Activated effector memory CD4-positive, alpha-beta T cell treated with anti-CD3 and anti-CD28 coated beads, Interleukin-2, amount 50 U/mL, for 16 hours (primary cell): ENCODE data around the gene DNAAF9.
A peak's percentile ranks its signal among the peaks of the same experiment; 100 is the strongest.

Source experiments
- DNase-seq: peaks from one replicate; pipeline ENCODE4 v3.0.0-alpha.2; 2020

The DNAAF9 gene

DNA sequence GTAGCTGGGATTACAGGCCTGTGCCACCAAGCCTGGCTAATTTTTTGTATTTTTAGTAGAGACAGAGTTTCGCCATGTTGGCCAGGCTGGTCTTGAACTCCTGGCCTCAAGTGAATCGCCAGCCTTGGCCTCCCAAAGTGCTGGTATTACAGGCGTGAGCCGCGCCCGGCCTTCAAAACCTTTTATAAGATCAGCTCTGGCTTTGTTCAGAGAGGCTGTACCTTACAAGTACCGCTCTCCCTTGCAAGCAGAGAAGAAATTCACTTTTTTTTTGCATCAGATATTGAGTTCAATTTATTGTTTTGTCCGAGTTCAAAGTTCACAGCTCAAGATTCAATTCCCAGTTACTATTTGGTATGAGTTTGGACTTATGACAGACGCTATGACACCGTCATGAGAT, 1.9 kb upstream of the DNAAF9 start:
- DNase-seq = no peak

DNA sequence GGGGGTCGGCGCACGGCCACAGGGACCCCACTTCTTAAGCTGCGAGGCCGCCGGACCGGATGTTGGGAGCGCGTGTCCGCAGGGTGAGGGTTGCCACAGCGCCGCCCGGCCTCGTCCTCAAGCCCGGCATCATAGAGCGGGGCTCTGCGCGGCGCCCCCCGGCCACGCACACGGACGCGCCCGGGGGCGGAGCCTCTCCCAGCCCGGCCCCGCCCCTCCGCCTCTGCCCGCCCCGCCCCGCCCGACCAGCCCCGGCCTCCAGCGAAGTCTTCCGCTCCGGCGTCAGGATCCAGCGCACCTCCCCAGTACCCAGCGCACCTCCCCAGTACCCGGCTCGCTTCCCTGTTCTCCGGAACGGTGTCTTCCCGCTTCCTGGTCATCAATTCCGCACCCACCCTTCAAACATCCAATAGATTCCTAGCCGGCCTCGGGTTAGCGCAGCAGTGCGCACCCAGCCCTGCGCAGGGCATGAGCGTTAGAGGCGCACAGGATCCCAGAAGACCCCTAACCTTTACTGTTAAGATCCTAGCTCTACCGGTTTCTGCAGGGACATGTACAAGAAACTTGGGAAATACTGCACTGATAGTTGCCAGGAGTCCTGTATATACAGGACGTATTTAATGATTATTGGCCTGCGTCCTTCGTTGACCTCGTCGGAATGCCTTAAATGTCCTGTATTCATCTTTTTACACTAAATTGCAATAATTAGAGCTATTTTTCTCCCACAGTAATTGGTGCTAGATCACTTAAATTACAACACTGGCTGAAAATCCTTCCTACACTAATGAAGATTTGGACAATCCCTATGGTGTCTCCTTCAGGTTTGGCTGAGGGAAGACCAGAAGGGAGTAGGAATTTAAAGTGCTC, 535 bp upstream of the DNAAF9 start:
- peak; percentile 88 for DNase-seq

GRCh38 chr20:3406481-3407039, 909 bp downstream of the DNAAF9 start:
- no peak for DNase-seq

- DNase-seq = no peak
These were observed 1.6 kb downstream of the DNAAF9 start for GRCh38 chr20:3405696-3406358.

DNA sequence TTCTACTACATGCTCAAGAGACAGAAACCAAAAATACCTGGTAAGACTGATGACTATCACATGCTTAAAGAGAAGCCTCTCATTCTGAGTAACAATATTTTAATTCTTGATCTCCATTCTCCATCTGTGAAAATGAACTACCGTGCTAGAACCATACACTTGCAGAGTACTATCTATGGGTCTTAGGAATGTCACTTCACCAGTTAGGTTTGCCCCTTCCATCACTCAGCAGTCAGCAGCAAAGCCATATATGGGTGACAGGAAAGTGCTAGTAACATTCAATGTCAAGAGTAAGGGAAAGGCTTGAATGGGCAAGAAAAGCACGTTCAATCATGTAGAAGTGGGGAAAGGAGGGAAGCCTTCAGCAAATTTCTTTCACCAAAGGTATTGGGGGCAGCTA, 2.3 kb downstream of the DNAAF9 start:
- DNase-seq = no peak

- no peak for DNase-seq
These were observed 3.1 kb downstream of the DNAAF9 start for GRCh38 chr20:3404402-3404801.

DNA sequence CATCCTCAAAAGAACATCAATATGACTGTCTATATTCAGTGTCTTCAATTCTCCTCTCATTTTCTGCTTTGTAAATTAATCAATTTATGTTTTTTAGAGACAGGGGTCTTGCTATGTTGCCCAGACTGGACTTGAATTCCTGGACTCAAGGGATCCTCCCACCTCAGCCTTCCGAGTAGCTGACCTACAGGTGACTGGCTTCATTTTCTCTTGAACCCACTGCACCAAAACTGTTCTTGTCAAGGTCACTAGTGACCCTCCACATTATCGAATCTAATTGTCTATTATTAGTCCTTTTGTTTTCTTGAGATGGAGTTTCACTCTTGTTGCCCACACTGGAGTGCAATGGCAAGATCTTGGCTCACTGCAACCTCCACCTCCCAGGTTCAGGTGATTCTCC, 3.7 kb downstream of the DNAAF9 start:
- DNase-seq = no peak

DNA sequence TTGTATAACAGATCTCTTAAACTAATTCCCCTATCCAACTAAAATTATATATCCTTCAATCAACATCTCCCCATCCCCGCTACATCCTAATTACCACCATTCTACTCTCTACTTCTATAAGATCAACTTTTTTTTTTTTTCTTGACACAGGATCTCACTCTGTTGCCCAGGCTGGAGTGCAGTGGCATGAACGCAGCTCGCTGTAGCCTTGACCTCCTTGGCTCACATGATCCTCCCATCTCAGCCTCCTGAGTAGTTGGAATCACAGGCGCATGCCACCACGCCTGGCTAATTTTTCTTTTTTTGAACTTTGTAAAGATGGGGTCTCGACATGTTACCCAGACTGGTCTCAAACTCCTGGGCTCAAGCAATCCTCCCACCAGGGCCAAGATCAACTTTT, 5.0 kb downstream of the DNAAF9 start:
- no peak for DNase-seq

DNA sequence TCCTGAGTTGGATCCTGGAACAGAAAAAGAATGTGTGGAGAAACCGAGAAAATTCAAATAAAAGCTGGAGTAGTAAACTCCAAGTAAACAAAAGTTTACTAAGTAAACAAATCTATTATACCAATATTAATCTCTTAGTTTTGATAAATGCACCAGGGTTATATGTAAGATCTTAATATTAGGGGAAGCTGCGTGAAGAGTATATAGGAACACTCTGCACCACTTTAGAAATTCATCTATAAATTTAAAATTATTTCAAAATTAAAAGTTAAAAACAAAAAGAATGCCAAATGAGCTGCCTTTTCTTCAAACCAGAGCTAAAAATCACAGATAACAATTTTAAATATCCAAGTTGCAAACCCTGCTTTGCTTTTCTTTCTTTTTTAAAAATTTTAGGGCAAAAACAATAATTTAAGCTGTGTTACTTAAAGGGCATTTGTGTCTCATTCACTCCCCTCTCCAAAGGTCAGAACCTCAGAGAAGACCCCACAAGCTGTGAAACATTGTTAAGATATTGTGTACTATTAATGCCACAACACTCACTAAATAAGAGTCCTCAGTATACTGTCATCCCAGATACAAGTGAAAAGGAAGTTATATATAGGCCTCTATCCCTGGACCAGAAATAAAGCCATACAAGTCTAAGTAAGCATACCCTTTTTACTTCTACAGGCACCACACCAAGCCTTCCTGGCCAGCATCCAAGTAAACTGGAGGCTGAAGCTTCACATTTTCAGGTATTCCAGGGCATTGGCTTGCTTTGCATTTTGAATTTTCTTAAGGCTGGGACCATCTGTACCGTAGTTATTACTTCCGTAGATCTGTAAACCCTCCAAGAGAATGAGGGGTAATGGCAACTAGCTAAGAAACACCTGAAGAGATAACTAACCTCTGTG, 7.0 kb downstream of the DNAAF9 start:
- no peak for DNase-seq

- DNase-seq = no peak
These were observed 8.7 kb downstream of the DNAAF9 start for GRCh38 chr20:3398681-3399252.

- DNase-seq = no peak
These were observed 11.0 kb downstream of the DNAAF9 start for GRCh38 chr20:3396492-3396891.

DNA sequence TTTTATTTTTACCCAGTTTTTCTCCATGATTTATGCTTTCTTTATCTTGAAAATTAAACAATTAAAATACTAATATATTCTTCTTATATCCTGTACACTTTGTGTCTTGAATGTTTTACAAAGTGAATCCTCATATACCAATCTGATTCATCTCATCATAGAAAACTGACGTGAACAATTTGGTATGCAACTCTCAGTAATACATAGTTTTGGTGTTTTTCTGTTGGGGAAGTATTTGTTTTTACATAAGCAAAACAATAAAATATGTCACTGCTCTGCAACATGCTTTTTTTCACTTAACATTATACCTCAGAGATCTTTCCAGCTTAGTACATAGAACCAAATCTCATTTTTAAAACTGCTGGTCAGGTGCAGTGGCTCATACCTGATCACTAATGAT, 14.7 kb downstream of the DNAAF9 start:
- DNase-seq = no peak

DNA sequence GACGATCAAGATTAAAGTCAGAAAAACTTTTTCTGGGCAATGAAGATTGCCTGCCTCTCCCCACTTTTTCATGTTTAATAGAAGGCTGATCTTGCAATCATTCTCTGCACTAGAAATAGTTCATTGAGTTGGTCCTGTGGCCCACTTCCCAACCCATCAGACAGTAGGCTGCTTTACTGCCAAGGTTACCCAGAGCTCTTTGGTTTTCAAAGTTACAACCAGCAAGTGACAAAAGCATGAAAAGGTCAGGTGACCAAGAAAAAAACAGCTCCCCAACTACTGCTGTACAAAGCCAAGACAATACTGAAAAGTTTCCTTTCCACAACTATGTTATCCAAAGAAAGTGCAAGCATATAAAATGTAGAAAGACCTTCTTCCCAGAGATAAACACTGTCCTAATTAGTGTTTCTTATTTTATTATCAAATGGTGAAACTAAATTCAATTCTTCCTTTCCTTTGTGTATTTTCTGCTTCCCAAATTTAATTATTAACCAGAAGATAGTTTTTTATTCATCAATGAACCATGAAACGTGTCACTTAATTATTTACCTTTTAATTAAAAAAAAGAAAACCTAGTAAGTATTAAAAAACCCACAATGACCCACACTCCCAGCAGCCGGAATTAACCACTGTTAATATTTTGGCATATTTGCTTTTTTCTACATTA, 16.6 kb downstream of the DNAAF9 start:
- no peak for DNase-seq

DNA sequence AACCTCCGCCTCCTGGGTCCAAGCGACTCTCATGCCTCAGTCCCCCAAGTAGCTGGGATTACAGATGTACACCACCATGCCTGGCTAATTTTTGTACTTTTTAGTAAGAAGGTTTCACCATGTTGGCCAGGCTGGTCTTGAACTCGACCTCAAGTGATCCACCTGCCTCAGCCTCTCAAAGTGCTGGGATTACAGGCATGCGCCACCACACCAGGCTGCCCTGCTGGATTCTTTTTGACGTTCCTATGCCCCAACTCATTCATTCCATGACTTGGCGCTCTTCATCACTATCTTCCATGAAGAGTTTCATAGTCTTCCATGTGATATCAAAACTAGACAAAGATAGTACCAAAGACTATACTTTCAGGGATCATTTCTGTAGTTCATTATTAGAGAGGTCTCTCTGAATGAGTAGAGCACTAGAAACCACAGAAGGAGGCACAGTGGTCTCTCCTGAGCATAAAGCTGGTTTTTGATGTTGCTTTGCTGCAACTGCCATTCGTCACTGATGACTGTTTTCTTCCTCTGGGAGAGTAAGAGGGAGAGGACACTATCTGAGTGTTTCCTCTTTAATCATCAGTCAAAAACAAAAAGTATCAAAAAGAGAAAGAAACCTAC, 23.5 kb downstream of the DNAAF9 start:
- DNase-seq = no peak

- no peak for DNase-seq
These were observed 24.6 kb downstream of the DNAAF9 start for GRCh38 chr20:3382836-3383235.

DNA sequence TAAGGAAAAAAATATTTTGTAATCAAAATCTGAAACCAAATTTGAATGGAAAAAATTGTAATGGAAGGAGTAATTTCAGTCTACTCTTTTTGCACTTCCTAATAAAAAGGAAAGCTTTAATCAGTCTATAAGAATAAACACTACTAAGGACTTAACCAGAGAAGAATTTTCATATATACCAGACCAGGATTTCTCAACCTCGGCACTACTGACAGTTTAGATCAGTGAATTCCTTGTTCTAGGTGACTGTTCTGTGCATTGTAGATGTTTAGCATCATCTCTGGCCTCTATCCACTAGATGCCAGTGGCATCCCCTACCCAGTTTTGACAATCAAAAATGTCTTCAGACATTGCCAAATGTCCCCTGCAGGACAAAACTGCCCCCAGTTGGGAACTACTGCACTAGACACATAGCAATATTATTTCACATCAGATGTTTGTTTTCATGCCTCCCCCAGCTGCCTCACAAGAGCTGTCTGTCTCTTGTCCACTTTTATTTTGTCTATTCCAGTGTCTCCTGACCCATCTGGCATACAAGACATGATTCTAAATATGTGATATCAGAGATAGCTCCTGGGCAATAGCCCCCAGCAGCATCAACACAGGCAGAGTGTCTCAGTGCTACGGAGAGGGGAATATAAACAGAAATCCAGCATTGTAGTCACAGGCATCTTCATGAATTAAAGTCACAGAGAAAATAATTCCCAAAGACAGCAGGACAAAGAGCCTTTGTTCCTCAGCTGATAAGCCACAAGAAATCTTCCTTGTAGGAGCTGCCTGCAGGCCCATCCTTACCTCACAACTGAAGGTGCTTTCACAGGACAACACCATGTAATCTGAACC, 27.0 kb downstream of the DNAAF9 start:
- no peak for DNase-seq

GRCh38 chr20:3378138-3378537, 29.3 kb downstream of the DNAAF9 start:
- DNase-seq = no peak

- no peak for DNase-seq
These were observed 29.8 kb downstream of the DNAAF9 start for GRCh38 chr20:3377644-3378043.

- DNase-seq = no peak
These were observed 33.2 kb downstream of the DNAAF9 start for GRCh38 chr20:3374296-3374695.

GRCh38 chr20:3371754-3372153, 35.7 kb downstream of the DNAAF9 start:
- DNase-seq = no peak

- no peak for DNase-seq
These were observed 40.4 kb downstream of the DNAAF9 start for GRCh38 chr20:3367089-3367488.
